Endodermal cell (in vitro differentiated cells): Measurements from ENCODE around the gene SNRPN. TPM values are rescaled to one million over a fixed set of nuclear protein-coding genes. Genes with fewer than 3 reads are reported as not detected.
"Not testable (repeated sequence)": the region's sequence is repeated elsewhere in the genome, so short reads cannot be mapped to it uniquely, and the experiment has no call there.

Experiments
- DNase-seq: peaks from one replicate; pipeline ENCODE4 v3.0.0-alpha.2; 2017
- H3K27ac ChIP-seq: 2 replicates; pipeline ENCODE4 v1.5.1; 2013; ENCODE audit warnings: mild to moderate bottlenecking, low read depth, low read length, moderate library complexity
- H3K27me3 ChIP-seq: 2 replicates; pipeline ENCODE4 v1.6.1; 2013; ENCODE audit warnings: mild to moderate bottlenecking, low read length, moderate library complexity; ENCODE audit not compliant: insufficient read depth, control insufficient read depth, poor library complexity, severe bottlenecking
- H3K36me3 ChIP-seq: 2 replicates; pipeline ENCODE4 v1.7.0; 2013; ENCODE audit warnings: mild to moderate bottlenecking, low read length, moderate library complexity; ENCODE audit not compliant: control insufficient read depth, insufficient read depth
- H3K4me1 ChIP-seq: one replicate; pipeline ENCODE4 v1.7.0; 2013; ENCODE audit warnings: low read length; ENCODE audit not compliant: control insufficient read depth, insufficient read depth
- H3K4me3 ChIP-seq: 2 replicates; pipeline ENCODE4 v1.5.1; 2013; ENCODE audit warnings: mild to moderate bottlenecking, low read length, moderate library complexity
- H3K9ac ChIP-seq: 2 replicates; pipeline ENCODE4 v1.6.1; 2013; ENCODE audit warnings: mild to moderate bottlenecking, low read length, moderate library complexity; ENCODE audit not compliant: poor library complexity, severe bottlenecking; ENCODE audit errors: extremely low read depth
- H3K9me3 ChIP-seq: 2 replicates; pipeline ENCODE4 v1.6.1; 2013; ENCODE audit warnings: mild to moderate bottlenecking, low read length, moderate library complexity; ENCODE audit not compliant: control insufficient read depth
- H3K27ac Mint-ChIP-seq: 2 replicates; pipeline ENCODE4 v1.8.0; 2020; ENCODE audit warnings: mixed read lengths
- H3K27me3 Mint-ChIP-seq: 2 replicates; pipeline ENCODE4 v1.8.0; 2021; ENCODE audit warnings: mild to moderate bottlenecking, mixed read lengths; ENCODE audit not compliant: insufficient read depth
- H3K36me3 Mint-ChIP-seq: 2 replicates; pipeline ENCODE4 v1.8.0; 2020; ENCODE audit warnings: low read depth, mixed read lengths
- H3K4me1 Mint-ChIP-seq: 2 replicates; pipeline ENCODE4 v1.8.0; 2020; ENCODE audit warnings: mixed read lengths
- H3K4me3 Mint-ChIP-seq: 2 replicates; pipeline ENCODE4 v1.8.0; 2020; ENCODE audit warnings: mild to moderate bottlenecking, moderate library complexity, mixed read lengths
- H3K9me3 Mint-ChIP-seq: 2 replicates; pipeline ENCODE4 v1.8.0; 2020; ENCODE audit warnings: mild to moderate bottlenecking, mixed read lengths
- WGBS, 2 experiments: methylation state at CpG; one replicate each; pipeline versions ENCODE4 v1.1.5 to v1.1.7; 2013; ENCODE audit warnings: missing lambda C conversion rate in 2 of 2, mixed read lengths in 1 of 2; ENCODE audit not compliant: insufficient coverage in 1 of 2, insufficient read length in 1 of 2; 5-methylcytosine and 5-hydroxymethylcytosine counted together
- total RNA-seq, 2 donors: library from RNA; stranded (reverse); fragmentation: NEBNext Ultra II Directional in 1 of 2; extraction: Animal tissue kit (Norgen Biotek cat#: 25700) in 1 of 2; gene quantifications; 2 replicates in 1 of 2; 3 replicates in 1 of 2; pipeline ENCODE4 v1.2.1, GENCODE V29; 2021
- TF ChIP-seq, protein P1 (sequence below): fragments of 200-600 bp; sonication (generic); conservative IDR thresholded peaks from 2 replicates; pipeline ENCODE4 v1.5.0; 2021; ENCODE audit warnings: antibody characterized with exemption, mild to moderate bottlenecking

SNRPN gene
- total RNA-seq, 2 donors from 2014 or later, result 287 to 299 TPM

DNA sequence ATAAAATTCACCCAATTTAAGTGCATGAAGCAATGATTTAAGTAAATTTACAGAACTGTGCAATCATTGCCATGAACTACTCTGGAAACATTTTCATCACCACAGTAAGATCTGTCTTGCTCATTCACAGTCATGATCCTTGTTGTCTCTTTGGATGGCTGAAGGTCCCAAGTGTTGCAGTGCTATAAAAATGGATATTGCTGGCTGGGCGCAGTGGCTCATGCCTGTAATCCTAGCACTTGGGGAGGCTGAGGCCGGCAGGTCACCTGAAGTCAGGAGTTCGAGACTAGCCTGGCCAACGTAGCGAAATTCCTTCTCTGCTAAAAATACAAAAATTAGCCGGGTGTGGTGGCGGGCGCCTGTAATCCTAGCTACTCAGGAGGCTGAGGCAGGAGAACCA is 17.0 kb downstream of the SNRPN start:
- peaks cover 19% of the 10 kb centered on the region for H3K9me3 ChIP-seq
- Mint-ChIP-seq H3K36me3 (peaks cover 67% of the 10 kb centered on the region), H3K9me3 (peaks cover 42% of the 10 kb centered on the region), H3K27ac (no peak overlapping the region), H3K4me3 (no peak overlapping the region), H3K27me3 (no peaks in the 10 kb centered on the region), H3K4me1 (peaks cover 2% of the 10 kb centered on the region)
- H3K27ac ChIP-seq, result no peak overlapping the region
- H3K27me3 ChIP-seq, result no peaks in the 10 kb centered on the region
- 79 to 91% methylated on average over 8 of the region's 8 CpGs for WGBS, 2 experiments
- H3K36me3 ChIP-seq, result peaks cover 76% of the 10 kb centered on the region
- TF ChIP-seq, protein P1, sequence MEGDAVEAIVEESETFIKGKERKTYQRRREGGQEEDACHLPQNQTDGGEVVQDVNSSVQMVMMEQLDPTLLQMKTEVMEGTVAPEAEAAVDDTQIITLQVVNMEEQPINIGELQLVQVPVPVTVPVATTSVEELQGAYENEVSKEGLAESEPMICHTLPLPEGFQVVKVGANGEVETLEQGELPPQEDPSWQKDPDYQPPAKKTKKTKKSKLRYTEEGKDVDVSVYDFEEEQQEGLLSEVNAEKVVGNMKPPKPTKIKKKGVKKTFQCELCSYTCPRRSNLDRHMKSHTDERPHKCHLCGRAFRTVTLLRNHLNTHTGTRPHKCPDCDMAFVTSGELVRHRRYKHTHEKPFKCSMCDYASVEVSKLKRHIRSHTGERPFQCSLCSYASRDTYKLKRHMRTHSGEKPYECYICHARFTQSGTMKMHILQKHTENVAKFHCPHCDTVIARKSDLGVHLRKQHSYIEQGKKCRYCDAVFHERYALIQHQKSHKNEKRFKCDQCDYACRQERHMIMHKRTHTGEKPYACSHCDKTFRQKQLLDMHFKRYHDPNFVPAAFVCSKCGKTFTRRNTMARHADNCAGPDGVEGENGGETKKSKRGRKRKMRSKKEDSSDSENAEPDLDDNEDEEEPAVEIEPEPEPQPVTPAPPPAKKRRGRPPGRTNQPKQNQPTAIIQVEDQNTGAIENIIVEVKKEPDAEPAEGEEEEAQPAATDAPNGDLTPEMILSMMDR, result no peak
- DNase-seq, result no peak
- H3K9ac ChIP-seq, result no peak overlapping the region
- H3K4me1 ChIP-seq, result no peaks in the 10 kb centered on the region
- H3K4me3 ChIP-seq, result no peak overlapping the region

DNA sequence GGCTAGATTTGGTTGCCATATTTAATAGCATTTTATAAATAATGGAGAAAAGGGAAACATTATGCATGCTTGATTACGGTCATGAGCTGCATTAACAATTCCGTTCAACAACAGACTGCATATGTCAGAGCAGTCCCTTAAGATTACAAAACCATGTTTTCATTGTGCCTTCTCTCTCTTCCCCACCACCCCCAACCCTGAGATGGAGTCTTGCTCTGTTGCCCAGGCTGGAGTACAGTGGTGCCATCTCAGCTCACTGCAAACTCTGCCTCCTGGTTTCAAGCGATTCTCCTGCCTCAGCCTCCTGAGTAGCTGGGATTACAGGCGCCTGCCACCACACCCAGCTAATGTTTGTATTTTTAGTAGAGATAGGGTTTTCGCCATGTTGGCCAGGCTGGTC is 17.9 kb downstream of the SNRPN start:
- not testable (repeated sequence) for H3K4me3 Mint-ChIP-seq, H3K4me3 ChIP-seq, H3K27me3 Mint-ChIP-seq, H3K4me1 Mint-ChIP-seq, H3K27ac Mint-ChIP-seq, H3K4me1 ChIP-seq, H3K27me3 ChIP-seq, DNase-seq, H3K9ac ChIP-seq, H3K27ac ChIP-seq
- Histone ChIP-seq H3K9me3 (peaks cover 16% of the 10 kb centered on the region), H3K36me3 (peaks cover 74% of the 10 kb centered on the region)
- WGBS, 2 experiments, result 50 to 96% methylated on average over 1 to 5 of the region's 5 CpGs
- Mint-ChIP-seq H3K9me3 (peaks cover 44% of the 10 kb centered on the region), H3K36me3 (peaks cover 67% of the 10 kb centered on the region)

DNA sequence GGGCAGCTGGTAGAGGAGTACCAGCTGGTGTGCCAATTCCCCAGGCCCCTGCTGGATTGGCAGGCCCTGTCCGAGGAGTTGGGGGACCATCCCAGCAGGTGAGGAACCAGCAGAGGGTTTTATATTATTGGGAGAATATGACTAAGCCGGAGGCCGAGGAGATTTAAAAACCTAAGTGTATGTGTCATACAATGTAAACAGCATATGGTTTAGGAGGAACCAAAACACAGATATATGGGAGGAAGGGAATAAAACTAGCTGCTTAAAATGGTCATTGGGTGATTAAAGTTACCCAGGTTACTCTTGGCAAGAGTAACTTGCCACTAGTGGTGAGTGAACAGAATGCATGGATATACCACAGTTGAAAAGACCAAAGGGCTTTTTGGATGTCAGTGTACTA is 22.1 kb downstream of the SNRPN start:
- Histone ChIP-seq H3K27me3 (no peaks in the 10 kb centered on the region), H3K9ac (no peak overlapping the region), H3K36me3 (peaks cover 76% of the 10 kb centered on the region), H3K27ac (no peak overlapping the region), H3K4me1 (no peaks in the 10 kb centered on the region), H3K4me3 (no peak overlapping the region), H3K9me3 (peaks cover 29% of the 10 kb centered on the region)
- Mint-ChIP-seq H3K9me3 (peaks cover 41% of the 10 kb centered on the region), H3K27ac (no peak overlapping the region), H3K36me3 (peaks cover 73% of the 10 kb centered on the region), H3K27me3 (no peaks in the 10 kb centered on the region), H3K4me1 (peaks cover 16% of the 10 kb centered on the region), H3K4me3 (no peak overlapping the region)
- 86 to 88% methylated on average over 3 of the region's 3 CpGs for WGBS, 2 experiments
- DNase-seq, result no peak
- TF ChIP-seq, protein P1, result peak; percentile 51

DNA sequence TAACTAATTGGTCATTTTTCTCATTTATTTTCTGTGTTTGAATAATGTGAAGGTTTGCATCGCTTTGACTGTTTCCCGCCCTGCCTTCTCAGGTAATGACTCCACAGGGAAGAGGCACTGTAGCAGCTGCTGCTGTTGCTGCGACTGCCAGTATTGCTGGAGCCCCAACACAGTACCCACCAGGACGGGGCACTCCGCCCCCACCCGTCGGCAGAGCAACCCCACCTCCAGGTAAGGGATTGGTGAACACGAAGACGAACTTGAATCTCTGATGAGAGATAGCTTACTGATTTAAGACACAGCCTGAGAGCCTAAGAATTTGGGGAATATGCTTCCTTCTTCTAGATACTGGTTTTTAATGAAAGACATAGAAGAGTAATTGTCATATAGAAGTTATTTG is 22.9 kb downstream of the SNRPN start:
- no peak for DNase-seq
- no peak overlapping the region for H3K27ac ChIP-seq
- peaks cover 44% of the 10 kb centered on the region for H3K9me3 Mint-ChIP-seq
- peaks cover 34% of the 10 kb centered on the region for H3K9me3 ChIP-seq
- H3K4me1 Mint-ChIP-seq, result peaks cover 16% of the 10 kb centered on the region
- no peak overlapping the region for H3K9ac ChIP-seq
- no peak overlapping the region for H3K4me3 ChIP-seq
- peaks cover 84% of the 10 kb centered on the region for H3K36me3 ChIP-seq
- H3K36me3 Mint-ChIP-seq, result peaks cover 78% of the 10 kb centered on the region
- 86% methylated on average over 6 to 9 of the region's 9 CpGs for WGBS, 2 experiments
- TF ChIP-seq, protein P1, result no peak
- no peak overlapping the region for H3K4me3 Mint-ChIP-seq
- H3K4me1 ChIP-seq, result no peaks in the 10 kb centered on the region
- no peaks in the 10 kb centered on the region for H3K27me3 Mint-ChIP-seq
- no peaks in the 10 kb centered on the region for H3K27me3 ChIP-seq
- H3K27ac Mint-ChIP-seq, result peak overlapping the region; percentile 64
